GM18505 (cell line): ENCODE data around the gene FANK1.

Experiments used
- ATAC-seq: cut with Tn5 transposase; IDR thresholded peaks from one replicate; pipeline ENCODE4 v1.9.1; 2021; ENCODE audit not compliant: unreplicated experiment
- POLR2A ChIP-seq: IDR thresholded peaks from 4 replicates; pipeline ENCODE4 v1.6.1; 2011; ENCODE audit warnings: borderline replicate concordance; ENCODE audit not compliant: insufficient read depth, insufficient read length; ENCODE audit errors: extremely low read depth

The FANK1 gene

DNA sequence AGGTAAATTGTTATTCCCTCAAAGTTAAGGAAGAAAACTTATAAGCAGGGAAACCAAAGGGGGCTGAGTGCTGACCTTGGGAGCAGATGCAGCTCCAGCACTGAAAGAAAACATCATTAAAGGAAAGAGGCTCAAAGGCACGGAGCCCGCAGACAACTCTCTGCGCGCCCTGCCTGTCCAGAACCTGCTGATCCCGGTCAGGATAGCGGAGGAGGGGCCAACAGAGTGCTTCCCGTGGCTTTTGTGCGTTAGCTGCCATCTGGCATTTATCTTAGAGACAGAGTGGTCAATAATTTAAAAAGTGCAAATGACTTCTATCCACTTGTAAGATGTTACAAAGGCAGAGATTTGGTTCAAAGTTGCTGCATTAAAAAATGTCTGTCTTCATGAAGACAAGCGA is 162.1 kb downstream of the FANK1 start:
- ATAC-seq, result no peak
- no peak for TF ChIP-seq POLR2A
